OCI-LY1 (cell line): Measurements from ENCODE around the gene CAPN15.

ENCODE experiments used
- H2AFZ ChIP-seq: fragments of 200-600 bp; sonication (generic), shearing (Covaris generic); 2 replicates; pipeline ENCODE4 v1.6.0; 2014; ENCODE audit warnings: antibody characterized with exemption, mild to moderate bottlenecking, low read length
- H3F3A ChIP-seq: fragments of 200-600 bp; sonication (generic), shearing (Covaris generic); 2 replicates; pipeline ENCODE4 v1.6.0; 2014; ENCODE audit warnings: mild to moderate bottlenecking, antibody characterized with exemption, low read length, moderate library complexity; ENCODE audit not compliant: insufficient read depth
- H3K27ac ChIP-seq: fragments of 200-600 bp; sonication (generic); 2 replicates; pipeline ENCODE4 v1.5.1; 2014; ENCODE audit warnings: low read length, mixed run types, mild to moderate bottlenecking, low read depth; ENCODE audit not compliant: poor library complexity, severe bottlenecking
- H3K27me3 ChIP-seq: fragments of 200-600 bp; sonication (generic); 2 replicates; pipeline ENCODE4 v1.6.0; 2014; ENCODE audit warnings: antibody characterized with exemption, mild to moderate bottlenecking, low read length, moderate library complexity; ENCODE audit not compliant: insufficient read depth
- H3K36me3 ChIP-seq: fragments of 200-600 bp; sonication (generic); 2 replicates; pipeline ENCODE4 v1.6.1; 2014; ENCODE audit warnings: mild to moderate bottlenecking, antibody characterized with exemption, low read length, moderate library complexity, mixed read lengths; ENCODE audit not compliant: insufficient read depth
- H3K4me1 ChIP-seq: fragments of 200-600 bp; sonication (generic); 2 replicates; pipeline ENCODE4 v1.5.1; 2014; ENCODE audit warnings: mild to moderate bottlenecking, low read length, moderate library complexity; ENCODE audit not compliant: insufficient read depth, severe bottlenecking
- H3K4me2 ChIP-seq: fragments of 200-600 bp; sonication (generic), shearing (Covaris generic); 2 replicates; pipeline ENCODE4 v1.6.1; 2014; ENCODE audit warnings: low read length
- H3K4me3 ChIP-seq: fragments of 200-600 bp; sonication (generic); 2 replicates; pipeline ENCODE4 v1.5.1; 2014; ENCODE audit warnings: low read length, low read depth, mild to moderate bottlenecking, mixed read lengths; ENCODE audit not compliant: poor library complexity, severe bottlenecking
- H3K79me2 ChIP-seq: fragments of 200-600 bp; shearing (Covaris generic); 2 replicates; pipeline ENCODE4 v1.6.1; 2016; ENCODE audit warnings: mixed run types, low read length, mixed read lengths; ENCODE audit not compliant: insufficient read depth
- H3K9ac ChIP-seq: fragments of 200-600 bp; sonication (generic), shearing (Covaris generic); 2 replicates; pipeline ENCODE4 v1.6.1; 2014; ENCODE audit warnings: mild to moderate bottlenecking, low read length, mixed read lengths
- H3K9me2 ChIP-seq: fragments of 200-600 bp; sonication (generic), shearing (Covaris generic); 2 replicates; pipeline ENCODE4 v1.6.1; 2014; ENCODE audit warnings: low read depth, mild to moderate bottlenecking, low read length, mixed read lengths
- H3K9me3 ChIP-seq: fragments of 200-600 bp; shearing (Covaris generic); 2 replicates; pipeline ENCODE4 v1.6.1; 2014; ENCODE audit warnings: low read length, mixed read lengths
- H4K20me1 ChIP-seq: fragments of 200-600 bp; sonication (generic), shearing (Covaris generic); 2 replicates; pipeline ENCODE4 v1.6.0; 2016; ENCODE audit warnings: mild to moderate bottlenecking, low read length; ENCODE audit not compliant: insufficient read depth
- CTCF ChIP-seq: fragments of 200-600 bp; sonication (generic), shearing (Covaris generic); IDR thresholded peaks from 2 replicates; pipeline ENCODE4 v1.5.1; 2017; ENCODE audit warnings: mild to moderate bottlenecking, antibody characterized with exemption, low read length, moderate library complexity, mixed read lengths
- EZH2 ChIP-seq: fragments of 200-600 bp; sonication (generic), shearing (Covaris generic); IDR thresholded peaks from 2 replicates; pipeline ENCODE4 v1.8.0; 2017; ENCODE audit warnings: borderline replicate concordance, mixed run types, mild to moderate bottlenecking, antibody characterized with exemption, low read length, moderate library complexity, mixed read lengths

The CAPN15 gene

DNA sequence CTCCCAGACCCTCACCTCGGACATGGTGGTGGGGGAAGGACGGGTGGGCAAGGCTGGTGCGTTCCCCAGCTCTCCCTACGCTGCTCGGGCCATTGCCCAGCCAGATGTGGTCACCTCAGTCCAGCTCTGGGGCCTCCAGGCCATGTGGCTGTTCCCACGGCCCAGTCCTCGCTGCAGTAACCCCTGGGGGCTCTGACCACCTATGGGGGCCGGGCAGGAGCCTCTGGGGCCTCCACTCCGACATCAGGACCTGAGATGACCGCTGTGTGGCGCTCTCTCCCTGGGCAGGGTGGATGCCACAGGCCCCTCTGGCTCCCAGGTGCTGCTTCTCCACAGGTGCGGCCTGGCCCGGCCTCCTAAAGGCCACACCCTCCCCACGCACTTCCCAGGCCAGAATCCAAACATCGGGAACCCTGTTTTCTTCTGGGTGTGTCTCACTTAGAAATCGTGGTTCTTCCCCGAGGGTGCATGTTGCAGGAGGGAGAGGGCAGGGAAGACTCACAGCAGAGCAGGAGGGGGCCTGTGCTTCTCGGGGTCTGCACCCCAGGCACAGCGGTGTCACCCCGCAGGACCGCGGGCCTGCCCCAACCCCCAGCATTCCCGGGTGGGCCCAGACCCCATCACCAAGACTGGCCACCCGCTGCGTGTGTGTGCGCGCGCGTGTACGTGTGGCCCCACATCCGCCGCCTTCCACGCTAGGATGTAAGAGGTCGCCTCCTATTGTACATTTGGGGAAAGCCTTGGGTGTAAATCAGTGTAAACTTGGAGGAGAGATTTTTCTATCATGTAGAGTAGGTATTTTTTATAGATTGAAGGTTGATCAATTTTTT lies 5.9 kb upstream of the CAPN15 start:
- Histone ChIP-seq H3K4me1 (peaks cover 15% of the 10 kb centered on the region), H3K9ac (no peak overlapping the region), H3K27ac (no peak overlapping the region), H3K4me2 (no peak overlapping the region), H3F3A (no peaks in the 10 kb centered on the region), H2AFZ (no peak overlapping the region), H3K9me2 (no peaks in the 10 kb centered on the region), H3K36me3 (no peaks in the 10 kb centered on the region), H3K4me3 (no peak overlapping the region), H3K9me3 (no peaks in the 10 kb centered on the region), H3K27me3 (no peaks in the 10 kb centered on the region), H3K79me2 (no peaks in the 10 kb centered on the region), H4K20me1 (no peaks in the 10 kb centered on the region)
- TF ChIP-seq EZH2, result no peak
- TF ChIP-seq CTCF, result peak; percentile 20; the same call in 1 of the 2 replicates

DNA sequence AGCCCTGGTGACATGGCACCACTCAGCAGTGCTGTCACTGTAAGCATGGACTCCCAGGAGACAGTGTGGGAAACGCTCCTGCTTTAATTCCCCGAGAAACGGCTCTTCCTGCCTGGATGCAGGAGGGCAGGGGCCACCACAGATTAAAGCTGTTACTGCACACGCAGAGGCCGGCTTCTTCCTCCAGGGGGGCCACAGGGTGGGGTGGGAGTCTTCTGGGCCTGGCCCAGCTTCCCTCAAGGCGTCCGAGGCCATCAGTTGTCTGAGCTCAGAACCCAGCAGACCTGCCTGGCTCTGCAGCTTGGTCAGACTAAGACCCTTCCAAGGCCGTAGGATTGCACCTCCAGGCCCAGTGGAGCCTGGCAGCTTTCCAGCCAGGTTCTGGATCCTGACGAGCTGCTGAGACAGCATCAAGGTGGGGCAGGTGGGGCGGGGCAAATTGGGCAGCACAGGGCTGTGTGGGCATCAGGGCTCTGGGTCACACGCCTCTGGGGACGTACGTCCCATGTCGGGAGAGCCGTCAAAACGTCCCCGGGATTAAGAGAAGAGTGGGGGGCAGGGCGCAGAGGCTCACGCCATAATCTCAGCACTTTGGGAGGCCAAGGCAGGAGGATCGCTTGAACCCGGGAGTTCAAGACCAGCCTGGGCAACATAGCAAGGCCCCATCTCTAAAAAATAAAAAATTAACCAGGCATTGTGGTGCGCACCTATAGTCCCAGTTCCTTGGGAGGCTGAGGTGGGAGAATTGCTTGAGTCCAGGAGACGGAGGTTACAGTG lies 5.0 kb upstream of the CAPN15 start:
- H3F3A ChIP-seq, result no peaks in the 10 kb centered on the region
- no peak overlapping the region for H3K9ac ChIP-seq
- H3K4me3 ChIP-seq, result no peak overlapping the region
- H3K27me3 ChIP-seq, result no peaks in the 10 kb centered on the region
- H3K9me2 ChIP-seq, result no peaks in the 10 kb centered on the region
- peaks cover 17% of the 10 kb centered on the region for H3K4me1 ChIP-seq
- H3K27ac ChIP-seq, result no peak overlapping the region
- no peaks in the 10 kb centered on the region for H3K36me3 ChIP-seq
- TF ChIP-seq EZH2 (no peak), CTCF (no peak)
- no peaks in the 10 kb centered on the region for H4K20me1 ChIP-seq
- H2AFZ ChIP-seq, result no peak overlapping the region
- H3K9me3 ChIP-seq, result no peaks in the 10 kb centered on the region
- H3K79me2 ChIP-seq, result no peaks in the 10 kb centered on the region
- no peak overlapping the region for H3K4me2 ChIP-seq

- no peak overlapping the region for H3K9ac ChIP-seq
- no peak overlapping the region for H3K4me3 ChIP-seq
- no peak overlapping the region for H2AFZ ChIP-seq
- H3K27ac ChIP-seq, result no peak overlapping the region
- H3K9me2 ChIP-seq, result no peaks in the 10 kb centered on the region
- no peaks in the 10 kb centered on the region for H3F3A ChIP-seq
- H3K4me2 ChIP-seq, result no peak overlapping the region
- H3K79me2 ChIP-seq, result no peaks in the 10 kb centered on the region
- H3K9me3 ChIP-seq, result no peaks in the 10 kb centered on the region
- TF ChIP-seq CTCF (no peak), EZH2 (no peak)
- H4K20me1 ChIP-seq, result no peaks in the 10 kb centered on the region
- H3K4me1 ChIP-seq, result peaks cover 17% of the 10 kb centered on the region
- H3K36me3 ChIP-seq, result no peaks in the 10 kb centered on the region
- H3K27me3 ChIP-seq, result no peaks in the 10 kb centered on the region
These were observed 4.3 kb upstream of the CAPN15 start for GRCh38 chr16:523097-523741.
